ENCODE measurements around the gene HECTD2. TPM values are rescaled to one million over a fixed set of nuclear protein-coding genes. Genes with fewer than 3 reads are reported as not detected.
"Not testable (repeated sequence)": the region's sequence is repeated elsewhere in the genome, so short reads cannot be mapped to it uniquely, and the experiment has no call there.

Gene HECTD2
- total RNA-seq, 1 donor from 2014 or later: 23.2 TPM

GRCh38 chr10:91558473-91558872, 148.3 kb downstream of the HECTD2 start:
- TF ChIP-seq, protein P1, sequence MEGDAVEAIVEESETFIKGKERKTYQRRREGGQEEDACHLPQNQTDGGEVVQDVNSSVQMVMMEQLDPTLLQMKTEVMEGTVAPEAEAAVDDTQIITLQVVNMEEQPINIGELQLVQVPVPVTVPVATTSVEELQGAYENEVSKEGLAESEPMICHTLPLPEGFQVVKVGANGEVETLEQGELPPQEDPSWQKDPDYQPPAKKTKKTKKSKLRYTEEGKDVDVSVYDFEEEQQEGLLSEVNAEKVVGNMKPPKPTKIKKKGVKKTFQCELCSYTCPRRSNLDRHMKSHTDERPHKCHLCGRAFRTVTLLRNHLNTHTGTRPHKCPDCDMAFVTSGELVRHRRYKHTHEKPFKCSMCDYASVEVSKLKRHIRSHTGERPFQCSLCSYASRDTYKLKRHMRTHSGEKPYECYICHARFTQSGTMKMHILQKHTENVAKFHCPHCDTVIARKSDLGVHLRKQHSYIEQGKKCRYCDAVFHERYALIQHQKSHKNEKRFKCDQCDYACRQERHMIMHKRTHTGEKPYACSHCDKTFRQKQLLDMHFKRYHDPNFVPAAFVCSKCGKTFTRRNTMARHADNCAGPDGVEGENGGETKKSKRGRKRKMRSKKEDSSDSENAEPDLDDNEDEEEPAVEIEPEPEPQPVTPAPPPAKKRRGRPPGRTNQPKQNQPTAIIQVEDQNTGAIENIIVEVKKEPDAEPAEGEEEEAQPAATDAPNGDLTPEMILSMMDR (conservative IDR thresholded peaks at IDR 0.05): no peak
- H3K4me1 Mint-ChIP-seq: peaks cover 4% of the 10 kb centered on the region
- H3K36me3 Mint-ChIP-seq (ENCODE audit: low read depth): peaks cover 3% of the 10 kb centered on the region
- no peaks in the 10 kb centered on the region for H3K27me3 Mint-ChIP-seq (ENCODE audit: low read depth)
- DNase-seq (ENCODE audit: low read depth, low spot score): no peak
- no peak overlapping the region for H3K4me3 Mint-ChIP-seq
- peaks cover 7% of the 10 kb centered on the region for H3K9me3 Mint-ChIP-seq
- no peak overlapping the region for H3K27ac Mint-ChIP-seq (ENCODE audit: unreplicated experiment)

DNA sequence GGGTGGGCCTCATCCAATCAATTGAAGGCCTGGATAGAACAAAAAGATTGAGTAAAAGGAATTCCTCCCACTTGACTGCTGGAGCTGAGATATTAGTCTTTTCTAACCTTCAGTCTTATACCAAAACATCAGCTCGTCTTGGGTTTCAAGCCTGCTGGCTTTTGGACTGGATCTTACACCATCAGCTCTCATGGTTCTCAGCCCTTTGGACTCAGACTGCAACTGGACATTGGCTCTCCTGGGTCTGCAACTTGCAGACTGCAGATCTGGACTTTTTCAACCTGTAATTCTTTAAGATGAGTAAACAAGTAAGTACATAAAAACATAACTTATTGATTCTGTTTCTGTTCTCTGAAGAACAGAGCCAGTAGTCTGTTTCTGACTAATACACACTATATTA, 149.0 kb downstream of the HECTD2 start:
- Mint-ChIP-seq H3K9me3 (peaks cover 7% of the 10 kb centered on the region), H3K4me1 (peaks cover 4% of the 10 kb centered on the region), H3K27me3 (ENCODE audit: low read depth) (no peaks in the 10 kb centered on the region), H3K4me3 (no peak overlapping the region), H3K36me3 (ENCODE audit: low read depth) (peaks cover 3% of the 10 kb centered on the region), H3K27ac (ENCODE audit: unreplicated experiment) (no peak overlapping the region)
- TF ChIP-seq, protein P1 (conservative IDR thresholded peaks at IDR 0.05): no peak
- DNase-seq (ENCODE audit: low read depth, low spot score): no peak

DNA sequence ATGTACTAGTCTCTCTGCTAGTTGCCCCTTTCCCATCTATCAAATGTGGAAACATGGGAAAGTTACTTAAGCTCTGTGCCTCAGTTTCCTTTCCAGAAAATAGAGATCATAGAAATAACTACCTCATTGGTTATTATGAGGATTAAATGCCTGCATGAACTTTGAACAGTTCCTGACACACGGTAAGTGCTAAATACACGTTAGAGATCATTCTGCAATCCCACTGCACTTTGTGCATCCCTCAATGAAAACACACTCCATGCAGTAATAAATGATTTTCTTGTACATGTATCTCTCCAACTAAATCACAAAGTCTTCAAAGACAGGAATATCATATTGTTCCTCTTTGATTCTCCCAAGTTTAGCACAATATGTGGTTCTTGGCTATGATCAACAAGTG, 149.6 kb downstream of the HECTD2 start:
- TF ChIP-seq, protein P1 (conservative IDR thresholded peaks at IDR 0.05): no peak
- H3K4me1 Mint-ChIP-seq: peaks cover 4% of the 10 kb centered on the region
- H3K4me3 Mint-ChIP-seq: no peak overlapping the region
- no peak for DNase-seq (ENCODE audit: low read depth, low spot score)
- H3K27ac Mint-ChIP-seq (ENCODE audit: unreplicated experiment): no peak overlapping the region
- H3K9me3 Mint-ChIP-seq: peaks cover 7% of the 10 kb centered on the region
- no peaks in the 10 kb centered on the region for H3K27me3 Mint-ChIP-seq (ENCODE audit: low read depth)
- H3K36me3 Mint-ChIP-seq (ENCODE audit: low read depth): peaks cover 3% of the 10 kb centered on the region

GRCh38 chr10:91560827-91561226, 150.7 kb downstream of the HECTD2 start:
- not testable (repeated sequence) for H3K9me3 Mint-ChIP-seq; H3K4me1 Mint-ChIP-seq; H3K27me3 Mint-ChIP-seq (ENCODE audit: low read depth); H3K4me3 Mint-ChIP-seq; DNase-seq (ENCODE audit: low read depth, low spot score); H3K36me3 Mint-ChIP-seq (ENCODE audit: low read depth); H3K27ac Mint-ChIP-seq (ENCODE audit: unreplicated experiment)

- Mint-ChIP-seq H3K27ac (ENCODE audit: unreplicated experiment) (no peak overlapping the region), H3K4me1 (no peaks in the 10 kb centered on the region), H3K36me3 (ENCODE audit: low read depth) (peaks cover 3% of the 10 kb centered on the region), H3K9me3 (peaks cover 7% of the 10 kb centered on the region), H3K4me3 (no peak overlapping the region), H3K27me3 (ENCODE audit: low read depth) (no peaks in the 10 kb centered on the region)
- TF ChIP-seq, protein P1 (conservative IDR thresholded peaks at IDR 0.05): no peak
- DNase-seq (ENCODE audit: low read depth, low spot score): no peak
These were observed 152.9 kb downstream of the HECTD2 start for GRCh38 chr10:91562839-91563581.

DNA sequence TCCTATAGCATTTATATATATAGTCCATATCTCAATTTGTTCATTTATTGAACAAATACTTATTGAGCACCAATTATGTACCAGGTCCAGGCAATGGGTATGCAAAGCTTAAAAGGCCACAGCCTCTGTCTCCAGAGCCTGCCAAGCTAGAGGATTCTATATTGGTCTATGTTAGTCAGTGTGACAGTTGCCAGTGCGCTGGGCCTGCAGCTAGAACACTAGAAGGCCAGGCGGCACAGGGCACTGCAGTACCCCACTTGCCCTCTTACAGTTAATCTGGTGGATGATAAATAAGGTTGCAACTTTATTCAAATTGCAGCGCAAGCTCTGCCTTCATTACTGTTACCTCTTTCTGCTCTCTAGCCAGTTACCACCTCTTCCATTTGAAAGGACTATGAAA, 153.9 kb downstream of the HECTD2 start:
- DNase-seq (ENCODE audit: low read depth, low spot score): no peak
- H3K27me3 Mint-ChIP-seq (ENCODE audit: low read depth): no peaks in the 10 kb centered on the region
- TF ChIP-seq, protein P1 (conservative IDR thresholded peaks at IDR 0.05): no peak
- H3K27ac Mint-ChIP-seq (ENCODE audit: unreplicated experiment): no peak overlapping the region
- peaks cover 7% of the 10 kb centered on the region for H3K9me3 Mint-ChIP-seq
- H3K36me3 Mint-ChIP-seq (ENCODE audit: low read depth): peaks cover 3% of the 10 kb centered on the region
- H3K4me3 Mint-ChIP-seq: no peak overlapping the region
- H3K4me1 Mint-ChIP-seq: peaks cover 4% of the 10 kb centered on the region
